NCI-H2227 treated with DMSO at 0.1 percent for 48 hours (cell line): ENCODE data around the gene PEAK1.

Experiments
- DNase-seq: peaks from one replicate; lab custom pipeline; 2025; lab: John Stamatoyannopoulos, UW

The PEAK1 gene

DNA sequence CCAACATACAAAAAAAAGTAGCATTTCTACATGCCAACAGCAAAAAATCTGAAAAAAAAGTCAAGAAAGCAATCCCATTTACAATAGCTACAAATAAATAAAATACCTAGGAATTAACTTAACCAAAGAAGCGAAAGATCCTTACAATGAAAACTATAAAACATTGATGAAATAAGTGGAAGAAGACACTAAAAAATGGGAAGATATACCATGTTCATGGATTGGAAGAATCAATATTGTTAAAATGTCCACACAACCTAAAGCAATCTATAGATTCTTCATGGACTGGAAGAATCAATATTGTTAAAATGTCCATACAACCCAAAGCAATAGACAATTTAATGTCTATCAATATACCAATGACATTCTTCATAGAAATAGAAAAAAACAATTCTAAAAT, 21.0 kb downstream of the PEAK1 start:
- no peak for DNase-seq

DNA sequence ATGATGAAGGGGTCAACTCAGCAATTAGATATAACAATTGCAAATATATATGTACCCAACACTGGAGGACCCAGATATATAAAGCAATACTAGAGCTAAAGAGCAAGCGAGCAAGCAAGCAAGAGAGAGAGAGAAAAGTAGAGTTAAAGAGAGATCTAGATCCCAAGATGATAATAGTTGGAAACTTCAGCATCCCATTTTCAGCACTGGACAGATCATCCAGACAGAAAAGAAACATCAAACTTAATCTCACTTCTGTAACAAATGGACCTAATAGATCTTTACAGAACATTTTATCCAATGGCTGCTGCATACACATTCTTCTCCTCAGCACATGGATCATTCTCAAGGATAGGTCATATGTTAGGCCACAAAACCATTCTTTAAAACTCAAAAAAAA, 23.2 kb downstream of the PEAK1 start:
- DNase-seq, result no peak

DNA sequence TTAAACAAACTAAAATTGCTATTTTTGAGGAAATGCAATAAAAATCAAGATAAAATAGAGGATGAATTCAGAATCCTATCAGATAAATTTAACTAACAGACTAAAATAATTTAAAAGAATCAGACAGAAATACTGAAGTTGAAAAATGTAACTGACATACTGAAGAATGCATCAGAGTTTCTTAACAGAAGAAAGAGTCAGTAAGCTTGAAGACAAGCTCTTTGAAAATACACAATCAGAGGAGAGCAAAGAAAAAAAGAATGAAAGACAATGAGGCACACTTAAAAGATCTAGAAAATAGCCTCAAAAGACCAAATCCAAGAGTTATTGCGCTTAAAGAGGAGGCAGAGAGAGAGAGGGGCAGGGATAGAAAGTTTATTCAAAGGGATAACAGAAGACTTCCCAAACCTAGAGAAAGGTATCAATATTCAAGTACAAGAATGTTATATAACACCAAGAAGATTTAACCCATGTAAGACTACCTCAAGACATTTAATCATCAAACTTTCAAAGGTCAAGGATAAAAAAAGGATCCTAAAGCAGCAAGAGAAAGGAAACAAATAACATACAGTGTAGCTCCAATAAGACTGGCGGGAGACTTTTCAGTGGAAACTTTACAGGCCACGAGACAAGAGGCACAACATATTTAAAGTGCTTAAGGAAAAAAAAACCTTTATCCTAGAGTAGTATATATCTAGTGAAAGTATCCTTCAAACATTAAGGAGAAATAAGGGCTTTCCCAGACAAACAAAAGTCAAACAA, 24.7 kb downstream of the PEAK1 start:
- no peak for DNase-seq

DNA sequence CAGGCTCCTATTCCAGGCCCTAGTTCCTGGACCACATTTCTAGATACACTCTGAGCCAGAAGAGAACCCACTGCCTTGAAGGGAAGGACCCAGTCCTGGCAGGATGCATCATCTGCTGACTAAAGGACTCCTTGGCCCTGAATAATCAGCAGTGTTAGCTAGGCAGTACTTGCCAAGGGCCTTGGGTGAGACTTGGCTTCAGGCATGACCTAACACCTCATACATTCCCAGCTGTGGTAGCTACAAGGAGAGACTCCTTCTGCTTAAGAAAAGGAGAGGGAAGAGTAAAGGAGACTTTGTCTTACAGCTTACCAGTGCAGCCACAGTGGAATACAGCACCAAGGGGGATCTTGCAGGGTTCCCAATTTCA, 26.4 kb downstream of the PEAK1 start:
- DNase-seq, result no peak

DNA sequence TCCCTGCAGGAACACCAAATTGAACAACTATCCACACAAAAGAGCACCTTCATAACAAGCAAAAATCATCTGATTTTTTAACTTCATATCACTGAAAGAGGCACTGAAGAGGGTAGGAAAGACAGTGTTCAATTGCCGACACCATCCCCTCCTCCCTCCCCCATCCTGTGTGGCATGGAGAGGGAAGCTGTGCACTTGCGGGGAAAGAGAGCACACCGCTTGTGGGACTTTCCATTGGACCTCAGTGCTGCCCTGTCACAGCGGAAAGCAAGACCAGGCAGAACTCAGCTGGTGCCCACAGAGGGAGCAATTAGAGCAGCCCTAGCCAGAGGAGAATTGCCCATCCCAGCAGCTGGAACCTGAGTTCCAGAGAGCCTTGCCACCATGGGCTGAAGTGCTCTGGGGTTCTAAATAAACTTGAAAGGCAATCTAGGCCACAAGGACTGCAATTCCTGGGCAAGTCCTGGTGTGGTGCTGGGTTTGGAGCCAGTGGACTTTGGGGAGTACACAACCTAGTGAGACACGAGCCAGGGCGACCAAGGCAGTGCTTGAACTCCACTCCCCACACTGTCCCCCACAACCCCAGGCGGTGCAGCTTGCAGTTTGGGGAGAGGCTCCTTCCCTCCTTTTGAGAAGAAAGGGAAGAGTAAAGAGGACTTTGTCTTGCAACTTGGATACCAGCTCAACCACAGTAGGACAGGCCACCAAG, 27.0 kb downstream of the PEAK1 start:
- DNase-seq, result no peak

DNA sequence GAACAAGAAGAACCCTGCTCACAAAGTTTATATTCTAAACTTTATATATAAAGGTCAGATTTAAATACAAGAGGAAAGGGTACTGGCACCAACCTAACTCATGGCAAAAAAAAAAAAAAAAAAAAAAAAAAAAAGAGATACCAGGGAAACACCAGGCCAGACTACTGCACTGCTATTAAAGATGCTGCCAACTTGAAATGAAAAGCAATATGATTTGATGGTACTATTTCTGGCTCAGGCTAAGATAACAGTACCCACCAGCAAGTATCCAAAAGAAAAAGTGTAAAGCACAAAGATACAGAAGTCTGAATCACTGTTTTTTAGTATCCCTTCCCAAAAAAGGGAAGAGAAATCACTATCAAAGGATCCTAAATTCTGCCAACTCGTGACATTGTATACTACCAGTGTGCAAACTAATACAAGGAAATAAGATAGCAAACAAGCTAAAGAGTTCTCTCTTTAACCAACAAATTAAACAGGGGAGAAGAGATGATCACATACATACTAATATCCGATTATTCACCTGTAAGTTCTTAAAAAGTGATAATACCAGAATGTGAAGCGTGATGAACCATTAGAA, 28.4 kb downstream of the PEAK1 start:
- DNase-seq, result no peak

DNA sequence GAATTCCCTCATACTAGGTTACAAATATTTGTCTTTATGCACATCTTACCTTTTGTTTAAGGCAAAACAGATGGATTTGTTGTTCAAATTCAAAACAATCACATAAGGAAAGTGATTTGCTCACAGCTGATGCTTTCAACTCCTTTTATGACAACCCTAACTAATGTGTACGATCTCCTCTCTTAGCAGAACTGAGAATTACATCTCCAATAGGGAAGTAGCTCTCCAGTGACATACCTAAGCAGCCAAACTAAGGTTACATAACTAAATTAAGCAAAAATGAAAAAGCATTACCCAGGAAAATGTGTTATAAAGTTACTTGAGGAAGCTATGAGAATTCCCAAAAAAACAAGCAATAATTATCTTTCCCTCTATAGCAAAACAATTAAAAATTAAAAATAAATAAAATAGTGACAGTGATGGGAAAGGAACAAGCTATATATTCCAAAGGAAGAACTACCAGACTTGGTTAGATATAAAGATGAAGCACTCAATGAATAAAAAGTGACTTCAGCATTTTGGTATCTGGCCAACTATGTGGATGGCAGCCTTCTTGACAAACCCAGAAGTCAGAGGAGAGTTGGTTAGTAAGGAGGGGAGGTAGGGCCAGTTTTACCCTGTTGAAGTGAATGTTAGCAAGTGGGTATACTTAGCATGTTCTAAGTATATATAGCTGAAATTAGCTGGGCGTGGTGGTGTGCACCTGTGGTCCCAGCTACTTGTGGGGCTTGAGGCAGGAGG, 32.4 kb downstream of the PEAK1 start:
- DNase-seq, result no peak

DNA sequence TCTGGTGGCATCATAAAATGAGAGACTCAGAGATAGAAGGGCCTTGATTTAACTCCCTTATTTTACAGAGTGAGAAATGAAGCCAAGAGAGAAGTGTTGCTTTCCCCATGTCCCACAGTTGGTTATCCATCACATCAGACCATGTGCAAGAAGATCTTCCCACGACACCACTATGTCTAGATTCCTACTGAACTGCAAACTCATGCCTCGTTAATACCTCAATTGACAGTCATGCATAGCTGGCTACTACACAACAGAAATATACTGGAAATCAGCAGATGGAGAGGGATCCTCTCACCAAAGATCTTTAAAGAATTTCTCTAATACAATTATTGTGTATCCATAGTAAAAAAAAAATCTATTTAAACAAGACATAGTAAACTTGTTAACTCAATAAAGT, 33.3 kb downstream of the PEAK1 start:
- DNase-seq, result no peak

DNA sequence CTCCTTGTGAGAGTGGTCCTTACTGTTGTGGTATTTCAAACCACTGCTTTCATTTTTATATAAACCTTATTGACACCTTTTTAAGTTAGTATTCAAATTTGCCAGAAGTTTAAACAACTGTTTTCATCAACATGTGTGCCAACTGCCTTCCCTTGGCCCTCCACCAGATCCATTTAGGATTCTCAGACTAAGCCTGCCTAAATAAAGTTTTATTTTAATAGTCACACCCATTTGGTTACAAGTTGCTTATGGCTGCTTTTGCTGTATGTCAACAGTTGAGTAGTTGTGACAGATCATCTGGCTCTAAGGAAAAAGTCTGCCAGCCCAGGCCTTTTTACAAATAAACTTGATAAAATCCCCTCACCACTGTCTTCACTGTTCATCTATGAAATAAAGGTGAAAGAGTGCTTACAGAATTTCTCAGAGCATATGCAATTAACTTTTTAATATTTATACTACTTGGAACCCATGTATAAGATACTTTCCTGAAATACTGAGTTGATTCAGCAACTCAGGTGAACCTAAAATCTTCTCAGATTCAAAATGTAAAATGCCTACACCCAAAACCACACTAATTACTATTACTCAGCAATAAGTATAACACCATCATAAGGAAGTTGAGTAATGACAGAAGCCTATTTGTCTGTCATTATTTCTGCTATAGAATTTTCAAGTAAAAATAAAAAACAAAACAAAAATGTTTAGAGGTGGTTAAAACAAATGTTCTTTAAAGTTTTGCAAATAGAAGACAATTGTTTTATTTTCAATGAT, 35.1 kb downstream of the PEAK1 start:
- no peak for DNase-seq

DNA sequence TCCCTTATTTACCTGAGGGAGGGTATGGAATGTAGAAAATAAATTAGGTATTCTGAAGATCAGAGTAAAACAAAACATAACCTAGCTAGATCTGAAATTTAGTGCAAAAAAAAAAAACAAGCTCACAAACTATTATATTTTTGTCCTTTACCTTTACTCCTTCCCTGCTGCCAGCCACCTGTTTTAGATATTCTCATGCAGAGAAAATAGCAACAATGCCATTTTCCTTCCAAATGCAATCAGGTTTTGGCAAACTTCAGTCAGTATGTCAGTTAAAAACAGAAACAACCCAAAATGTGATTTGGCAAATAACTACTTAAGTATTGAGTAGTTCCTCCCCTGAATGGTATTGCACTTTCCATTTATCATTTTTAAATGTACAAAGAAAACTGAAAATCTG, 35.8 kb downstream of the PEAK1 start:
- no peak for DNase-seq

DNA sequence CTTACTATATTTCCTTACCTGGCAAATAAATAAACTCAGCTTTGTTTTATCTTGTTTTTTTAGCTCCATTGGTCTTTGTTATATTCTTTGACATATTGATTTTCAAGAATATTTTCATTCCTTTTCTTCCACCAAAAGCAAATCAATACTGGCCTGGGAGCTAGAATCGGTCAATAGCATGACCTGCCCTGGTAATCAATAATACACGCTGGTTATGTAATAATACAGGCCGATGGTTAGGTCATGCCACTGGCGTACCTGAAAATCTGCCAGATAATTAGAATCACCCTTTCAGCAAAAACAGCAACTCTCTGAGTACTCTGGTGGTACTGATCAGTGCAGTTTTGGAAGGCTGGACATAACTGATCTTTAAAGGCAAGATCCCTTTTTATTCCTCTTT, 39.9 kb downstream of the PEAK1 start:
- no peak for DNase-seq

DNA sequence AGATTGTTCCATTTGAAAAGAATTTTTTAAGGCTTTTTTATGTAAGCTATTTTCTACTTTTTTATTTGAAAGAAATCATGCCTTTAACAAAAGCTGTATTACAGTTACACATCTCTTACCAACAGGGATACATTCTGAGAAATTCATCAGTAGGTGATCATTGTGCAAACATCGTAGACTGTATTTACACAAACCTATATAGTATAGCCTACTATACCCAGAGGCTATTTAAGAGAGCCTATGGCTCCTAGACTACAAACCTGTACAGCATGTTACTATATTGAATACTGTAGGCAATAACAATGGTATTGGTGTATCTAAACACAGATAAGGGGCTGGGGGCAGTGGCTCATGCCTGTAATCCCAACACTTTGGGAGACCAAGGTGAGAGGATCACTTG, 43.1 kb downstream of the PEAK1 start:
- DNase-seq, result no peak

DNA sequence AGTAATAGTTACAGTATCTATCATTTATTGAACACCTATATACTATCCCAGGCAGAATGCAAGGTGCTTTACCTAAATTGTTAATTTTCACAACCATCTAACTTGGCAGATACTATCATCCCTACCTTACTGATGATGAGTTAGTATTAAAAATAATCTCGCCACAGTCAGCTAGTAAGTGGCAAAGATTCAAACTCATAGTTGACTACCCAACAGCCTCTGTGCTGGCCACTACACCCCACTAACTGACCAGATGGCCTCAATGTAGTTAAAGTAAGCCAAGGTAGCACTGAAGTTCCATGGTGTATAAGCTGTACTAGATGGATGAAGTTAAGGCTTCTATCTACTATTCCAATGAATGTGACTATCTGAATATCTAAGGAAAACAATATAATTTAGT, 44.8 kb downstream of the PEAK1 start:
- DNase-seq, result no peak

DNA sequence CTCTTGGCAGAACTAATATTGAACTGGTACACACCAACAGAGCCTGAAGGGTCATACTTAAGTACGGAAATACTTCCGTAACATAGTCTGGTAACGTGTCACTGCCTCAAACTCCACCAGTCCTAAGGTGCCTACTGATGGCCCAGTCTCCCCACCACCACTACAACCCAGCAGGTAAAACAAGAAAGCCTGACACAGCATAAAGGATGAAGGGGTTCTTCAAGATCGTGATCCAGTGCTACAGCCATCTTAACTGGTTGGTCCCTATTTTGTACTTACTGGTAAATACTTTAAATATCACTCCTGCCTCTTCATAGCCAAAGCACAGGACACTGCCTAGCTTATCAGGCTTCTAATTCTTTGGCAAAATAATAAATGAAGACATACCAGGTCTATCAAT, 46.5 kb downstream of the PEAK1 start:
- DNase-seq, result no peak

DNA sequence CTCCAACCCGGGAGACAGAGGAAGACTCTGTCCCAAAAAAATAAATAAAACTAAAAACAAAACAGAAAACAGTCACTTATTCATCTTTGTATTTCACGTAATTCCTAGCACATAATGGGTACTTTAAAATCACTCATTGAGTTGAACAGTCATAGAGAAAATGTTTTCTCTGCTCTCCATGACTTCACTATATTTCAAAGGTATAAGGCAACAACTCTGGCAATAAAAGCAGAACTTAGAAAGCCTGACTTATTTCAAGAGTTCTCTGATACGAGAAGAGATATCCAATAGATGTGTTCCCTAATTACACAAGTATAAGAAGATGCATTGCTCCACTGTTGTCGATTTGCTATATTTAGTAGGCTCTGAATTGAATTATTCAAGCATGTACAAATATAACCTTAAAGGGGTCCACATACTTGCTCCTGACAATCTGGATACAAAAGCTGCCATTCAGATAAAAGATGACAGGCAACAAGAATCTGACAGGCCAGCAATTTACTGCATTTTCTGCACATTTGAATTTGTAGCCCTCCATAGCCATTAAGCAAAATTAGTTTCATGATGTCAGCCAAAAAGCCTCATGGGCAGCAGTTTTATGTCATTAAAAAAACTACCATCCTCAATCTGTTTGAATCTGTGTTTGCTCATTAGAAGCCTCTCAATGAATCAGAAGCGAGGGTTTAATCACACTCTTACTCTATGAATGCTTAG, 47.9 kb downstream of the PEAK1 start:
- no peak for DNase-seq

DNA sequence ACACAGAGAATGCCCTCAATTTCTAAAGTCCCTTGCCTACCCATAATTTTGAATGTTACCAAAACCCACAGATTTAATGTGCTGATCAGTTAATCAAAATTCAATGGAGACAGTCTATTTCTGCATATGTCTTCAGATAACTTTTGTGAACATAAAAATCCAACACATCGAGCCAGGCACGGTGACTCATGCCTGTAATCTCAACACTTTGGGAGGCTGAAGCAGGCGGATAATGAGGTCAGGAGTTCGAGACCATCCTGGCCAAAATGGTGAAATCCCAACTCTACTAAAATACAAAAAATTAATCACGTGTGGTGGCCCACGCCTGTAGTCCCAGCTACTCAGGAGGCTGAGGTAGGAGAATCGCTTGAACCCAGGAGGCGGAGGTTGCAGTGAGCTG, 49.3 kb downstream of the PEAK1 start:
- DNase-seq, result no peak

DNA sequence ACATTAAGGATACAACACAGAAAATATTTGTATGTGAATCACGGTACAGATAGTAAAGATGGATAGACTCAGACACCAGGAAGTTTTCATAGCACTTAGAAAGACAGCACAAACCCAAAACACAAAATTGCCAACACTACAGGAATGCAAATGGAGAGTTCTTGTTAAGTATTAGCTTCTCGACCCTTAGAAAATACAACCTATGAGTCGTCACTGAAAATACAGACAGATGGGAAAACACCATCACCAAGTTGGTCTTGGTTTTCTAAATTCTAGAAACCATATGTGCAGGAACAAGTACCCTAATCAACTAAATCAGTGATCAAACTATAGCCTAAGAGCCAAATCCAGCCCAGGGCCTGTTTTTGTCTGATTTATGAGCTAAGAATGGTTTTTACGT, 50.7 kb downstream of the PEAK1 start:
- DNase-seq, result no peak

DNA sequence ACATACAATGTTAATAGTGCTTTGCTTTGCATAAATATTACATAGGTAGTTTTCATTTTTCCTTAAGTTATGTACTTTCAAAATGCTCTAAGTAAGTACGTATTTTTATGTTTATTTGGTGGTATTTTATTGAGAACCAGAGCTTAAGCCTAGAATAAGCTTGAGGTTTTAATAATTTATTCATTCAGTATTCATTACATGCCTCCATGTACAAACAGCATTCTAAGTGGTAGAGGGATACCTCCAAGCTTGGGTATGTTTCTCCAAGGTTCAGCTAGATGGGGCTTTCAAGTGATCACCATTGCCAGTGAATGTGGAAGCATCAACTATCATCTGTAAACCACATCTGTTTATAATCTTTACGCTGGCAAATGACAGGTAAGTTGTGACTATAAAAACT, 52.3 kb downstream of the PEAK1 start:
- DNase-seq, result no peak

DNA sequence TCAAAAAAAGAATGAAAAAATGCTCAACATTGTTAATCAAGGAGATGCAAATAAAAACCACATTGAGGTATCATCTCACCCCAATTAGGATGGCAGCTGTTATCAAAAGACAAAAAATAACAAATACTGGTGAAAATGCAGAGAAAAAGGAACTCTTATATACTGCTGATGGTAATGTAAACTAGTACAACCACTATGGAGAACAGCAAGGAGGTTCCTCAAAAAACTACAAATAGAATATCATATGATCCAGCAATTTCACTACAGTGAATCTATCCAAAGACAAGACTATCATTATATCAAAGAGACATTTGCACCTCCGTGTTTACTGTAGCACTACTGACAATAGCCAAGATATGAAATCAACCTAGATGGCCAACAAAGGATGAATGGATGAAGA, 58.4 kb downstream of the PEAK1 start:
- no peak for DNase-seq

DNA sequence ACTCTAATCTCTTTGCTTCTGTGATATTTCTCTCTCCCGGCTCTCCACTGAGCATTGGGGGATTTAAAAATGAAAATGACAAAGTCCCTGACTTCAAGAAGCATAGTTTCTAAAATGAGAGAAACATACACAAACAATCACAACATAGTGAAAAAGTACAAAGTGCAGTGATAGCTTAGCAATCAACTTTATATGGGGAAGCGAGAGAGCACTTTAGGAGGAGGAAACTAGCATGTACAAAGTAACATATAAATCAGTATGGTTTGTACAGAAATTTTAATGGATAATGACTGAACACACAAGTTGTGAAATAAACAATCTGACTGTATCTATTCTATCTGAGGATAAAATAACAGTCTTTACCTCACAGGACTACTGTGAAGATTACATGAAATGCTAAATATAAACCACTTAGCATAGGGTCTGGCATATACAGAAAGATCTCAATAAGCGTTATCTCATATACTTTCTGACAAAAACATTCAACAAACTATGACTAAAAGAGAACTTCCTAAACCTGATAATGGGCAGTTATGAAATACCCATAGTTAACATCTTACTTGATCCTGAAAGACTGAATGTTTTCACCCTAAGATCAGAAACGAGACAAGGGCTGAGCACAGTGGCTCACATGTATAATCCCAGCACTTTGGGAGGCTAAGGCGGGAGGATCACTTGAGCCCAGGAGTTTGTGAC, 61.2 kb downstream of the PEAK1 start:
- no peak for DNase-seq

DNA sequence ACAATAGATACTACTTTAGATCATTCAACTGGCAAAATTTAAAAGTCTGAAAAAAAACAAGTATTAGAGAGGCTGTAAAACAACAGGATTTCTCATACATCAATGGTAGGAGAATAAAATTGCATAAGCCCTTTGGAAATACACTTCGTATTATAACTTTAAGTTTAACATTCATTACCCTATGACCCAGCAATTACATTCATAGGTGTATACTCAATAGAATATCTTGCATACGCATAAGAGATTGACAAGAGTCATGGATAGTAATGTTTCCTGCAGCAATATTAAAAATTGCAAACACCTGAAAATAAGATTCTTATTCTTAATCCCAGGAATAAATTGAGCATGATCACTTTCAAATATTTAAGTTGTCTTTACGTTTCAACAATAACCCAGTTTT, 63.6 kb downstream of the PEAK1 start:
- no peak for DNase-seq
